RWPE2 (cell line): Measurements from ENCODE around the gene ASTN2.
A peak's percentile ranks its signal among the peaks of the same experiment; 100 is the strongest.

Experiments used
- ATAC-seq: fragments of 200-7000 bp; cut with Tn5 transposase; 3 replicates; pipeline ENCODE4 v1.9.1; 2021; ENCODE audit warnings: low read depth
- DNase-seq: peaks from one replicate; pipeline ENCODE4 v3.0.0-alpha.2; 2020; ENCODE audit warnings: low spot score
- H3K27ac ChIP-seq: fragments of 450-650 bp; 2 replicates; pipeline ENCODE4 v1.5.1; 2017; ENCODE audit warnings: mild to moderate bottlenecking; ENCODE audit not compliant: poor library complexity, severe bottlenecking
- H3K27me3 ChIP-seq: fragments of 250-450 bp; sonication (Bioruptor Pico); 2 replicates; pipeline ENCODE4 v1.5.1; 2021; ENCODE audit warnings: mild to moderate bottlenecking, moderate library complexity; ENCODE audit not compliant: insufficient read depth, poor library complexity, severe bottlenecking
- H3K36me3 ChIP-seq: fragments of 250-450 bp; sonication (Bioruptor Pico); 2 replicates; pipeline ENCODE4 v1.5.1; 2020; ENCODE audit warnings: low read depth, mild to moderate bottlenecking, moderate library complexity
- H3K4me1 ChIP-seq: fragments of 250-450 bp; sonication (Bioruptor Pico); 2 replicates; pipeline ENCODE4 v1.5.1; 2021; ENCODE audit warnings: mild to moderate bottlenecking, moderate library complexity; ENCODE audit not compliant: insufficient read depth, poor library complexity, severe bottlenecking
- H3K4me3 ChIP-seq: fragments of 250-450 bp; sonication (Bioruptor Pico); 2 replicates; pipeline ENCODE4 v1.5.1; 2021; ENCODE audit warnings: mild to moderate bottlenecking, moderate library complexity; ENCODE audit not compliant: severe bottlenecking
- H3K9me3 ChIP-seq: fragments of 250-450 bp; sonication (Bioruptor Pico); 2 replicates; pipeline ENCODE4 v1.5.1; 2021; ENCODE audit warnings: mild to moderate bottlenecking, moderate library complexity; ENCODE audit not compliant: severe bottlenecking
- CTCF ChIP-seq: fragments of 450-650 bp; IDR thresholded peaks from one replicate; pipeline ENCODE4 v1.5.1; 2017; ENCODE audit warnings: mild to moderate bottlenecking, moderate library complexity; ENCODE audit not compliant: poor library complexity, severe bottlenecking

The ASTN2 gene

GRCh38 chr9:116934131-116934530 lies 480.7 kb downstream of the ASTN2 start:
- H3K4me3 ChIP-seq: no peak overlapping the region
- H3K9me3 ChIP-seq: no peaks in the 10 kb centered on the region
- H3K36me3 ChIP-seq: no peaks in the 10 kb centered on the region
- no peak overlapping the region for H3K27ac ChIP-seq
- TF ChIP-seq CTCF: no peak
- no peaks in the 10 kb centered on the region for H3K27me3 ChIP-seq
- H3K4me1 ChIP-seq: peaks cover 7% of the 10 kb centered on the region
- ATAC-seq (no peak), DNase-seq (no peak)

- Histone ChIP-seq H3K36me3 (no peaks in the 10 kb centered on the region), H3K27ac (peak overlapping the region; percentile 2), H3K4me3 (no peak overlapping the region), H3K9me3 (no peaks in the 10 kb centered on the region), H3K27me3 (no peaks in the 10 kb centered on the region), H3K4me1 (peaks cover 11% of the 10 kb centered on the region)
- DNase-seq (no peak), ATAC-seq (peak; percentile 80)
- TF ChIP-seq CTCF: no peak
These were observed 481.6 kb downstream of the ASTN2 start for GRCh38 chr9:116933251-116933650.

- Histone ChIP-seq H3K9me3 (no peaks in the 10 kb centered on the region), H3K27ac (no peak overlapping the region), H3K4me3 (no peak overlapping the region), H3K36me3 (no peaks in the 10 kb centered on the region), H3K27me3 (no peaks in the 10 kb centered on the region), H3K4me1 (peaks cover 11% of the 10 kb centered on the region)
- TF ChIP-seq CTCF: no peak
- ATAC-seq (no peak), DNase-seq (no peak)
These were observed 485.2 kb downstream of the ASTN2 start for GRCh38 chr9:116929621-116930020.

GRCh38 chr9:116928884-116929283 lies 486.0 kb downstream of the ASTN2 start:
- Histone ChIP-seq H3K36me3 (no peaks in the 10 kb centered on the region), H3K4me1 (peaks cover 11% of the 10 kb centered on the region), H3K9me3 (no peaks in the 10 kb centered on the region), H3K27me3 (no peaks in the 10 kb centered on the region), H3K27ac (no peak overlapping the region), H3K4me3 (no peak overlapping the region)
- peak; percentile 43 for TF ChIP-seq CTCF
- DNase-seq (no peak), ATAC-seq (peak; percentile 69; the same call in 2 of the 3 replicates)

GRCh38 chr9:116928289-116928688 lies 486.6 kb downstream of the ASTN2 start:
- Histone ChIP-seq H3K9me3 (no peaks in the 10 kb centered on the region), H3K36me3 (no peaks in the 10 kb centered on the region), H3K27ac (no peak overlapping the region), H3K4me1 (peaks cover 7% of the 10 kb centered on the region), H3K27me3 (no peaks in the 10 kb centered on the region), H3K4me3 (no peak overlapping the region)
- DNase-seq: no peak
- no peak for TF ChIP-seq CTCF
- no peak for ATAC-seq
